HepG2 (cell line): ENCODE data around the gene DND1.
"Not testable (repeated sequence)": the region's sequence is repeated elsewhere in the genome, so short reads cannot be mapped to it uniquely, and the experiment has no call there.

Source experiments
- CTCF ChIP-seq: sonication (generic); formaldehyde crosslinking; IDR thresholded peaks from 2 replicates; pipeline ENCODE4 v1.5.0; 2020; ENCODE audit warnings: mild to moderate bottlenecking, missing genetic modification reagents, moderate library complexity
- EP300 ChIP-seq, 3 experiments: sonication (generic) in 1 of 3; formaldehyde crosslinking in 1 of 3; IDR thresholded peaks; 2 replicates each; pipeline versions ENCODE4 v1.5.1 to v1.6.1; 2011 to 2020; ENCODE audit warnings: low read depth in 2 of 3, low read length in 2 of 3, borderline replicate concordance in 1 of 3, improper control_type of control experiment in 1 of 3, mild to moderate bottlenecking in 1 of 3, missing genetic modification reagents in 1 of 3, moderate library complexity in 1 of 3
- HIVEP1 ChIP-seq: sonication (generic); formaldehyde crosslinking; IDR thresholded peaks from 2 replicates; pipeline ENCODE4 v1.4.0; 2020; ENCODE audit warnings: mild to moderate bottlenecking, missing genetic modification reagents
- POLR2A ChIP-seq, 2 experiments: IDR thresholded peaks; 2 replicates each; pipeline ENCODE4 v1.6.1; 2011; ENCODE audit warnings: low read depth in 2 of 2, low read length in 2 of 2, mild to moderate bottlenecking in 1 of 2, moderate library complexity in 1 of 2; ENCODE audit not compliant: insufficient read depth in 1 of 2
- POLR2AphosphoS5 ChIP-seq: IDR thresholded peaks from 2 replicates; pipeline ENCODE4 v1.6.1; 2012; ENCODE audit warnings: low read depth, low read length
- SUZ12 ChIP-seq: fragments of 150-350 bp; IDR thresholded peaks from 2 replicates; pipeline ENCODE4 v1.6.1; 2014; ENCODE audit warnings: low read depth, low read length
- ZNF24 ChIP-seq: fragments of 450-650 bp; IDR thresholded peaks from 2 replicates; pipeline ENCODE4 v1.6.1; 2017; ENCODE audit warnings: antibody characterized with exemption, mild to moderate bottlenecking
- ZNF598 ChIP-seq: sonication (generic); formaldehyde crosslinking; IDR thresholded peaks from 2 replicates; pipeline ENCODE4 v1.5.1; 2020; ENCODE audit warnings: mild to moderate bottlenecking, missing genetic modification reagents, borderline replicate concordance
- TF ChIP-seq, protein P1 (sequence below): sonication (generic); formaldehyde crosslinking; IDR thresholded peaks from 2 replicates; pipeline ENCODE4 v1.8.0; 2022; ENCODE audit warnings: mild to moderate bottlenecking, missing genetic modification reagents
- TF ChIP-seq, protein P2 (sequence below): sonication (generic); formaldehyde crosslinking; IDR thresholded peaks from 2 replicates; pipeline ENCODE4 v1.4.0; 2020; ENCODE audit warnings: mild to moderate bottlenecking, missing genetic modification reagents

GRCh38 chr5:140671035-140671434, 2.3 kb downstream of the DND1 start:
- not testable (repeated sequence) for TF ChIP-seq CTCF (CRISPR knock-in tag); ZNF598; SUZ12; HIVEP1 (CRISPR knock-in tag); ZNF24; POLR2A (IDR thresholded peaks at IDR 0.05; ENCODE audit: insufficient read depth in 1 of 2, low read depth in 2 of 2, low read length in 2 of 2); POLR2AphosphoS5; EP300 (IDR thresholded peaks at IDR 0.05; ENCODE audit: low read depth in 2 of 2, low read length in 2 of 2); EP300 (CRISPR knock-in tag; IDR thresholded peaks at IDR 0.05; ENCODE audit: borderline replicate concordance)
- TF ChIP-seq, protein P1, sequence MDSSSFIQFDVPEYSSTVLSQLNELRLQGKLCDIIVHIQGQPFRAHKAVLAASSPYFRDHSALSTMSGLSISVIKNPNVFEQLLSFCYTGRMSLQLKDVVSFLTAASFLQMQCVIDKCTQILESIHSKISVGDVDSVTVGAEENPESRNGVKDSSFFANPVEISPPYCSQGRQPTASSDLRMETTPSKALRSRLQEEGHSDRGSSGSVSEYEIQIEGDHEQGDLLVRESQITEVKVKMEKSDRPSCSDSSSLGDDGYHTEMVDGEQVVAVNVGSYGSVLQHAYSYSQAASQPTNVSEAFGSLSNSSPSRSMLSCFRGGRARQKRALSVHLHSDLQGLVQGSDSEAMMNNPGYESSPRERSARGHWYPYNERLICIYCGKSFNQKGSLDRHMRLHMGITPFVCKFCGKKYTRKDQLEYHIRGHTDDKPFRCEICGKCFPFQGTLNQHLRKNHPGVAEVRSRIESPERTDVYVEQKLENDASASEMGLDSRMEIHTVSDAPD (CRISPR knock-in tag) = not testable (repeated sequence)
- TF ChIP-seq, protein P2, sequence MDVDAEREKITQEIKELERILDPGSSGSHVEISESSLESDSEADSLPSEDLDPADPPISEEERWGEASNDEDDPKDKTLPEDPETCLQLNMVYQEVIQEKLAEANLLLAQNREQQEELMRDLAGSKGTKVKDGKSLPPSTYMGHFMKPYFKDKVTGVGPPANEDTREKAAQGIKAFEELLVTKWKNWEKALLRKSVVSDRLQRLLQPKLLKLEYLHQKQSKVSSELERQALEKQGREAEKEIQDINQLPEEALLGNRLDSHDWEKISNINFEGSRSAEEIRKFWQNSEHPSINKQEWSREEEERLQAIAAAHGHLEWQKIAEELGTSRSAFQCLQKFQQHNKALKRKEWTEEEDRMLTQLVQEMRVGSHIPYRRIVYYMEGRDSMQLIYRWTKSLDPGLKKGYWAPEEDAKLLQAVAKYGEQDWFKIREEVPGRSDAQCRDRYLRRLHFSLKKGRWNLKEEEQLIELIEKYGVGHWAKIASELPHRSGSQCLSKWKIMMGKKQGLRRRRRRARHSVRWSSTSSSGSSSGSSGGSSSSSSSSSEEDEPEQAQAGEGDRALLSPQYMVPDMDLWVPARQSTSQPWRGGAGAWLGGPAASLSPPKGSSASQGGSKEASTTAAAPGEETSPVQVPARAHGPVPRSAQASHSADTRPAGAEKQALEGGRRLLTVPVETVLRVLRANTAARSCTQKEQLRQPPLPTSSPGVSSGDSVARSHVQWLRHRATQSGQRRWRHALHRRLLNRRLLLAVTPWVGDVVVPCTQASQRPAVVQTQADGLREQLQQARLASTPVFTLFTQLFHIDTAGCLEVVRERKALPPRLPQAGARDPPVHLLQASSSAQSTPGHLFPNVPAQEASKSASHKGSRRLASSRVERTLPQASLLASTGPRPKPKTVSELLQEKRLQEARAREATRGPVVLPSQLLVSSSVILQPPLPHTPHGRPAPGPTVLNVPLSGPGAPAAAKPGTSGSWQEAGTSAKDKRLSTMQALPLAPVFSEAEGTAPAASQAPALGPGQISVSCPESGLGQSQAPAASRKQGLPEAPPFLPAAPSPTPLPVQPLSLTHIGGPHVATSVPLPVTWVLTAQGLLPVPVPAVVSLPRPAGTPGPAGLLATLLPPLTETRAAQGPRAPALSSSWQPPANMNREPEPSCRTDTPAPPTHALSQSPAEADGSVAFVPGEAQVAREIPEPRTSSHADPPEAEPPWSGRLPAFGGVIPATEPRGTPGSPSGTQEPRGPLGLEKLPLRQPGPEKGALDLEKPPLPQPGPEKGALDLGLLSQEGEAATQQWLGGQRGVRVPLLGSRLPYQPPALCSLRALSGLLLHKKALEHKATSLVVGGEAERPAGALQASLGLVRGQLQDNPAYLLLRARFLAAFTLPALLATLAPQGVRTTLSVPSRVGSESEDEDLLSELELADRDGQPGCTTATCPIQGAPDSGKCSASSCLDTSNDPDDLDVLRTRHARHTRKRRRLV = not testable (repeated sequence)
